ENCODE results near the gene JDP2.
A peak's percentile ranks its signal among the peaks of the same experiment; 100 is the strongest.

The JDP2 gene

GRCh38 chr14:75409316-75410205 lies 18.3 kb upstream of the JDP2 start:
- DNase-seq (ENCODE audit: low read depth) = no peak

- no peak for DNase-seq (ENCODE audit: low read depth)
These were observed 16.6 kb upstream of the JDP2 start for GRCh38 chr14:75411214-75411540.

GRCh38 chr14:75413013-75413412 lies 14.8 kb upstream of the JDP2 start:
- no peak for DNase-seq (ENCODE audit: low read depth)

- peak; percentile 72 for DNase-seq (ENCODE audit: low read depth)
These were observed 10.1 kb upstream of the JDP2 start for GRCh38 chr14:75417674-75418073.

GRCh38 chr14:75418850-75419768 lies 8.7 kb upstream of the JDP2 start:
- DNase-seq (ENCODE audit: low read depth) = no peak

- peak; percentile 71 for DNase-seq (ENCODE audit: low read depth)
These were observed 5.7 kb upstream of the JDP2 start for GRCh38 chr14:75422169-75422568.

- DNase-seq (ENCODE audit: low read depth) = no peak
These were observed 3.3 kb upstream of the JDP2 start for GRCh38 chr14:75424496-75424895.

- no peak for DNase-seq (ENCODE audit: low read depth)
These were observed 2.4 kb upstream of the JDP2 start for GRCh38 chr14:75425446-75425845.

- DNase-seq (ENCODE audit: low read depth) = no peak
These were observed 1.3 kb upstream of the JDP2 start for GRCh38 chr14:75426332-75427125.

GRCh38 chr14:75427126-75427481 lies 718 bp upstream of the JDP2 start:
- no peak for DNase-seq (ENCODE audit: low read depth)

GRCh38 chr14:75428230-75429104 lies 645 bp downstream of the JDP2 start:
- DNase-seq (ENCODE audit: low read depth) = no peak

- DNase-seq (ENCODE audit: low read depth) = no peak
These were observed 1.7 kb downstream of the JDP2 start for GRCh38 chr14:75429562-75429961.

- no peak for DNase-seq (ENCODE audit: low read depth)
These were observed 2.3 kb downstream of the JDP2 start for GRCh38 chr14:75430116-75430515.

- DNase-seq (ENCODE audit: low read depth) = no peak
These were observed 2.7 kb downstream of the JDP2 start for GRCh38 chr14:75430526-75430925.

GRCh38 chr14:75430976-75431375 lies 3.2 kb downstream of the JDP2 start:
- DNase-seq (ENCODE audit: low read depth) = no peak

GRCh38 chr14:75431827-75432226 lies 4.0 kb downstream of the JDP2 start:
- DNase-seq (ENCODE audit: low read depth) = no peak

- DNase-seq (ENCODE audit: low read depth) = no peak
These were observed 4.6 kb downstream of the JDP2 start for GRCh38 chr14:75432411-75432810.

GRCh38 chr14:75433631-75434071 lies 5.8 kb downstream of the JDP2 start:
- no peak for DNase-seq (ENCODE audit: low read depth)

- no peak for DNase-seq (ENCODE audit: low read depth)
These were observed 6.5 kb downstream of the JDP2 start for GRCh38 chr14:75434138-75434889.

GRCh38 chr14:75434890-75435248 lies 7.0 kb downstream of the JDP2 start:
- no peak for DNase-seq (ENCODE audit: low read depth)

GRCh38 chr14:75435473-75435872 lies 7.7 kb downstream of the JDP2 start:
- no peak for DNase-seq (ENCODE audit: low read depth)

Measured in GM04503 (cell line).